Upper lobe of left lung (tissue), 6 donors: ENCODE data around the gene AHRR. TPM values are rescaled to one million over a fixed set of nuclear protein-coding genes. Genes with fewer than 3 reads are reported as not detected.
A peak's percentile ranks its signal among the peaks of the same experiment; 100 is the strongest.
"Not testable (repeated sequence)": the region's sequence is repeated elsewhere in the genome, so short reads cannot be mapped to it uniquely, and the experiment has no call there.

Source experiments
- ATAC-seq, 2 donors: fragments of 200-7000 bp; cut with Tn5 transposase; one replicate each; pipeline ENCODE4 v1.9.1; 2022; ENCODE audit warnings: mild to moderate bottlenecking in 2 of 2, moderate library complexity in 2 of 2; ENCODE audit not compliant: low FRiP score in 2 of 2
- DNase-seq, 2 donors: peaks; one replicate each; pipeline ENCODE4 v3.0.0-alpha.2; 2019 to 2020
- H3K27ac ChIP-seq, 4 donors: fragments of 200-600 bp; sonication (generic); one replicate each; pipeline ENCODE4 v1.5.1; 2016 to 2019
- H3K27me3 ChIP-seq, 4 donors: fragments of 200-600 bp; sonication (generic); one replicate each; pipeline ENCODE4 v1.5.1; 2017 to 2019
- H3K36me3 ChIP-seq, 4 donors: fragments of 200-600 bp; sonication (generic); one replicate each; pipeline ENCODE4 v1.5.1; 2016 to 2019
- H3K4me1 ChIP-seq, 4 donors: fragments of 200-600 bp; sonication (generic); one replicate each; pipeline ENCODE4 v1.5.1; 2018 to 2019
- H3K4me3 ChIP-seq, 4 donors: fragments of 200-600 bp; sonication (generic); one replicate each; pipeline ENCODE4 v1.5.1; 2017 to 2019; ENCODE audit warnings: mild to moderate bottlenecking in 2 of 4, moderate library complexity in 1 of 4
- H3K9me3 ChIP-seq, 4 donors: fragments of 200-600 bp; sonication (generic); one replicate each; pipeline ENCODE4 v1.5.1; 2018 to 2019
- CTCF ChIP-seq, 6 experiments: fragments of 450-650 bp in 4 of 6; fragments of 200-600 bp in 2 of 6; sonication (generic) in 2 of 6; IDR thresholded peaks; one replicate each; pipeline ENCODE4 v1.5.1; 2016 to 2019; ENCODE audit warnings: antibody characterized with exemption in 6 of 6
- EP300 ChIP-seq, 4 donors: sonication (generic); formaldehyde crosslinking; IDR thresholded peaks; one replicate each; pipeline ENCODE4 v1.5.1; 2017; ENCODE audit warnings: antibody characterized with exemption in 4 of 4, control low read depth in 2 of 4
- POLR2A ChIP-seq, 4 donors: fragments of 450-650 bp; IDR thresholded peaks; one replicate each; pipeline ENCODE4 v1.5.1; 2016 to 2017; ENCODE audit warnings: antibody characterized with exemption in 4 of 4, mild to moderate bottlenecking in 2 of 4
- POLR2AphosphoS5 ChIP-seq, 2 donors: sonication (generic); formaldehyde crosslinking; IDR thresholded peaks; one replicate each; pipeline ENCODE4 v1.5.1; 2017; ENCODE audit warnings: antibody characterized with exemption in 2 of 2
- WGBS, 2 donors: methylation state at CpG; one replicate each; pipeline ENCODE4 v1.1.5; 2017 to 2018; 5-methylcytosine and 5-hydroxymethylcytosine counted together
- total RNA-seq, 6 donors: library from RNA; depleted of rRNA in 4 of 6; stranded (reverse); fragments of >200 nt in 4 of 6; gene quantifications; one replicate each; pipeline versions ENCODE4 v1.1.0 to v1.2.1, GENCODE V29; 2016 to 2021
- donor health status: DM: no; HTN: no; CAD: no; lungs with moderate emphysema.
- donor health status: DM: no; HTN: yes; CAD: no; lungs with severe emphysema.

AHRR gene
- total RNA-seq, 6 donors from 2014 or later = 1.3 to 8.6 (median 4.4) TPM

DNA sequence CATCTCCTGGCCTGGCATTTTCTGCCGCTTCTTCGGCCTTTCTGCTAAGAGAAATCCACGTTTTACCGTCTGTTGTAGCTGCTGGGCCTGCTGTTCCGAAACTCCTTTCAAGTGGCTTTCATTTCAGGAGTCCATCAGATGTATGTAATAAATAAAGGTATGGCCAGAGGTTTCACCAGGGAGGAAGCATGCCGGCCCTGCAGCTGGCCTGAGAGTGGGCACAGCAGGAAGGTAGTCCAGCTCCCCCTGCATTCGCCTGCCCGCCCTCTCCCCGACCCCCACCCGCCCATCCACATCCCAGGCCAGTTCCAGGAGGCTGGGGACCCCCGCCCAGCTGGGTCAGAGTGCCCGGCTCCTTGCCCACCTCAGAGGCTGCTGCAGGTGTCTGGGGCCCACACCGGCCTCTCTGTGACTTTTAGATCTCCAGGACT lies 75.0 kb downstream of the AHRR start:
- Histone ChIP-seq H3K27ac (no peak overlapping the region), H3K9me3 (no peaks in the 10 kb centered on the region), H3K27me3 (no peaks in the 10 kb centered on the region), H3K4me3 (no peak overlapping the region), H3K36me3 (no peaks in the 10 kb centered on the region), H3K4me1 (peaks cover 0 to 27% (median 7%) of the 10 kb centered on the region in 4 donors)
- peak in 1 of 2 donors; percentile 34 for DNase-seq
- 93 to 97% methylated on average over 8 to 13 of the region's 13 CpGs for WGBS, 2 donors
- TF ChIP-seq EP300 (IDR thresholded peaks at IDR 0.05) (no peak), POLR2A (IDR thresholded peaks at IDR 0.05) (no peak), CTCF (IDR thresholded peaks at IDR 0.05) (no peak), POLR2AphosphoS5 (IDR thresholded peaks at IDR 0.05) (no peak)
- ATAC-seq = no peak

- DNase-seq, ATAC-seq, H3K27me3 ChIP-seq, H3K4me3 ChIP-seq, H3K9me3 ChIP-seq, H3K36me3 ChIP-seq, H3K27ac ChIP-seq: not testable (repeated sequence)
- 94 to 96% methylated on average over 13 to 15 of the region's 15 CpGs for WGBS, 2 donors
- peaks cover 0 to 27% (median 7%) of the 10 kb centered on the region in 4 donors for H3K4me1 ChIP-seq
Measured at GRCh38 chr5:398141-398474, 76.6 kb downstream of the AHRR start.

GRCh38 chr5:398475-399295 lies 77.2 kb downstream of the AHRR start:
- DNase-seq (no peak), ATAC-seq (no peak)
- Histone ChIP-seq H3K36me3 (no peaks in the 10 kb centered on the region), H3K4me3 (no peak overlapping the region), H3K4me1 (peaks cover 0 to 27% (median 7%) of the 10 kb centered on the region in 4 donors), H3K27ac (peak overlapping the region in 2 of 4 donors; percentile 58 to 67), H3K27me3 (no peaks in the 10 kb centered on the region), H3K9me3 (no peaks in the 10 kb centered on the region)
- 88 to 92% methylated on average over 12 to 34 of the region's 35 CpGs for WGBS, 2 donors
- TF ChIP-seq POLR2AphosphoS5 (IDR thresholded peaks at IDR 0.05) (no peak), EP300 (IDR thresholded peaks at IDR 0.05) (no peak), POLR2A (IDR thresholded peaks at IDR 0.05) (no peak), CTCF (IDR thresholded peaks at IDR 0.05) (no peak)

DNA sequence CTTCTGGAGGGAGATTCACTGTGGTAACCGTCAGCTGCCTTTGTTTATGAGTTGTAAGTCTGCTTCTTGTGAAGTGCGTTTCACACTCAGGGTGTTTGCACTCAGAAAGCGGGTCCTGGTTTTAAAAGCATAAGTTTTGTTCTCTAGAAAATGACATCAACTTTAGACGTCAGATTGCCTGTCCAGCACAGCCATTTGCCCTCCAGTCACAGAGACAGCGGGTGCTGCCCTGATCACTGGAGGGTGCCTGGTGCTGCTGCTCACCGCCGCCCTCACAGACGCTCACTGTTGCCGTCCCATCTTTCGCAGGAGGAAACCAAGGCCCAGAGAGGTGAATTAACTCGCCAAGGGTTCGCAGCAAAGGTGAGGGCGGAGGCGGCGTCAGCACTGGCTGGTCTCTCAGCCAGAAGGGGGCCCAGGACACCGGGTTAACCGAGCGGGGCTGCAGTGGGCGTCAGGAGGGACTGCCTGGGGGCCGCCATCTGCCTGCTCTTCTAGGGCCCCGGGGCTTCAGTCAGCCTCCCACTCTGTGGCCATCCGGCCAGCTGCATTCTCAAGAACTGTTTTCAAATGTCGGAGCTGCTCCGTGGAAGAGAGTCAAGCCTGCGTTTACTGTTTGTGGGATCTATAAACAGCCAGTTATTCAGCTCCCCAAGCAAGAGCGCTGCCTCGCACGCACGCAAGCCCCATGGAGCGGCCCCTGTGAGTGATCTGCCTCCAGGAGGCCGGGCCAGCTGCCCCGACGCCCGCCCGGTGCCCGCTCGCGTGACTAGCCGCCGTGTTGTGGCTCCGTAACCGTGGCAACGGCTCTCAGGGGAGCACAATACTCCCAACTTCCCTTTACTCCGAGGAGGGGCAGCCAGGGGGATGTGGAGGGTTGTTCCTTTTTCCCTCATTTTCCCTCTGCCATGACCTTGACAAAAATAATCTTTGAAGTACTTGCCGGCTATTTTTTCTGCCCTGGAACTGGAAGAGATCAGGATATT lies 78.1 kb downstream of the AHRR start:
- H3K27me3 ChIP-seq = no peaks in the 10 kb centered on the region
- peak; percentile 88 to 95 for ATAC-seq
- WGBS, 2 donors = 35 to 38% methylated on average over 30 to 45 of the region's 45 CpGs
- H3K36me3 ChIP-seq = no peaks in the 10 kb centered on the region
- peak; percentile 90 to 96 for DNase-seq
- H3K27ac ChIP-seq = peak overlapping the region in 3 of 4 donors; percentile 53 to 67 (median 58)
- peak overlapping the region in 2 of 4 donors; percentile 12 to 39 for H3K4me3 ChIP-seq
- no peaks in the 10 kb centered on the region for H3K9me3 ChIP-seq
- no peak for TF ChIP-seq POLR2A (IDR thresholded peaks at IDR 0.05)
- peak in 1 of 4 donors; percentile 71 for TF ChIP-seq EP300 (IDR thresholded peaks at IDR 0.05)
- no peak for TF ChIP-seq CTCF (IDR thresholded peaks at IDR 0.05)
- peak in 1 of 2 donors; percentile 61 for TF ChIP-seq POLR2AphosphoS5 (IDR thresholded peaks at IDR 0.05)
- peaks cover 0 to 26% (median 7%) of the 10 kb centered on the region in 4 donors for H3K4me1 ChIP-seq
